ENCODE measurements around the gene DDX4. TPM values are rescaled to one million over a fixed set of nuclear protein-coding genes. Genes with fewer than 3 reads are reported as not detected.

DDX4 gene
- total and polyA plus RNA-seq, 3 experiments from 2014 or later = not detected

GRCh38 chr5:55853818-55854217, 116.0 kb downstream of the DDX4 start:
- POLR2A ChIA-PET = no interaction called here
- no peak for DNase-seq
- H3K4me1 Mint-ChIP-seq = peaks cover 23 to 37% (median 26%) of the 10 kb centered on the region in 3 donors
- Histone ChIP-seq H3K4me1 (ENCODE audit: insufficient read depth, low read length) (peaks cover 21% of the 10 kb centered on the region), H3K36me3 (ENCODE audit: insufficient read depth, low read length) (no peaks in the 10 kb centered on the region), H3K4me3 (ENCODE audit: low read length) (no peak overlapping the region), H3K27me3 (ENCODE audit: insufficient read depth, low read length, poor library complexity, severe bottlenecking) (peaks cover 5% of the 10 kb centered on the region), H3K27ac (ENCODE audit: low read depth, low read length) (no peak overlapping the region), H3K9me3 (ENCODE audit: low read length) (no peaks in the 10 kb centered on the region)
- H3K36me3 Mint-ChIP-seq = no peaks in the 10 kb centered on the region
- H3K27ac Mint-ChIP-seq = no peak overlapping the region
- H3K4me3 Mint-ChIP-seq = no peak overlapping the region
- CTCF ChIA-PET = no interaction called here
- no peaks in the 10 kb centered on the region for H3K9me3 Mint-ChIP-seq
- peaks cover 4 to 39% of the 10 kb centered on the region in 2 donors for H3K27me3 Mint-ChIP-seq

DNA sequence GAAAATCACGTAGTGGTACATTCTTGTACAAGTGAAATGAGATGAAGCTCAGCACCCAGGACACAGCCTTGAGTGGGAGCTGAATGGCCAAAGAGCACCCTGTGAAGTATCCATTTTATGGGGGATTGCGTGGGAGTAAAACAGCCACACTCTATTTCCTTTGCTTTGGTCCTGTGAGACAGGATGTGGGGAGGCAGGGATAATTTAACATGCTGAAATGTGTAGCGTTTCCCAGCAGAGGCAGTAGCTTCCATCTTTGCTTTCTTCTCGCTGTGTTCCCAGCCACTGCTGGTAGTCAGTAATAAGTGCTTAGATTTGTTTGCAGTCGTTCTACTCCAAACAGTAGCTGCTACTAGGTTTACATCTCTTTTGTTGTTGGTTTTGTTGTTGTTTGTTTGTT, 117.6 kb downstream of the DDX4 start:
- peak overlapping the region in 3 of 8 donors; percentile 15 to 64 (median 48) for H3K27ac Mint-ChIP-seq
- Histone ChIP-seq H3K4me3 (ENCODE audit: low read length) (peak overlapping the region; percentile 9), H3K36me3 (ENCODE audit: insufficient read depth, low read length) (no peaks in the 10 kb centered on the region), H3K27me3 (ENCODE audit: insufficient read depth, low read length, poor library complexity, severe bottlenecking) (peaks cover 5% of the 10 kb centered on the region), H3K4me1 (ENCODE audit: insufficient read depth, low read length) (peaks cover 21% of the 10 kb centered on the region), H3K9me3 (ENCODE audit: low read length) (no peaks in the 10 kb centered on the region), H3K27ac (ENCODE audit: low read depth, low read length) (no peak overlapping the region)
- POLR2A ChIA-PET = no interaction called here
- CTCF ChIA-PET = no interaction called here
- no peaks in the 10 kb centered on the region for H3K36me3 Mint-ChIP-seq
- DNase-seq = peak in 1 of 5 donors; percentile 8
- H3K4me1 Mint-ChIP-seq = peaks cover 20 to 28% (median 23%) of the 10 kb centered on the region in 3 donors
- peak overlapping the region in 2 of 7 donors; percentile 14 to 49 for H3K4me3 Mint-ChIP-seq
- no peaks in the 10 kb centered on the region for H3K9me3 Mint-ChIP-seq
- H3K27me3 Mint-ChIP-seq = peaks cover 3 to 32% of the 10 kb centered on the region in 2 donors

GRCh38 chr5:55856516-55857246, 118.8 kb downstream of the DDX4 start:
- Histone ChIP-seq H3K4me3 (ENCODE audit: low read length) (no peak overlapping the region), H3K4me1 (ENCODE audit: insufficient read depth, low read length) (peaks cover 21% of the 10 kb centered on the region), H3K27ac (ENCODE audit: low read depth, low read length) (no peak overlapping the region), H3K27me3 (ENCODE audit: insufficient read depth, low read length, poor library complexity, severe bottlenecking) (no peaks in the 10 kb centered on the region), H3K36me3 (ENCODE audit: insufficient read depth, low read length) (no peaks in the 10 kb centered on the region), H3K9me3 (ENCODE audit: low read length) (no peaks in the 10 kb centered on the region)
- DNase-seq = peak in 3 of 5 donors; percentile 5 to 22 (median 10)
- Mint-ChIP-seq H3K27me3 (peaks cover 3 to 26% of the 10 kb centered on the region in 2 donors), H3K4me1 (peaks cover 20 to 28% (median 23%) of the 10 kb centered on the region in 3 donors), H3K4me3 (peak overlapping the region in 2 of 7 donors; percentile 3 to 10), H3K27ac (peak overlapping the region in 6 of 8 donors; percentile 10 to 84 (median 30)), H3K9me3 (no peaks in the 10 kb centered on the region), H3K36me3 (peaks cover 0 to 3% (median 0%) of the 10 kb centered on the region in 3 donors)
- ChIA-PET POLR2A (no interaction called here), CTCF (no interaction called here)

DNA sequence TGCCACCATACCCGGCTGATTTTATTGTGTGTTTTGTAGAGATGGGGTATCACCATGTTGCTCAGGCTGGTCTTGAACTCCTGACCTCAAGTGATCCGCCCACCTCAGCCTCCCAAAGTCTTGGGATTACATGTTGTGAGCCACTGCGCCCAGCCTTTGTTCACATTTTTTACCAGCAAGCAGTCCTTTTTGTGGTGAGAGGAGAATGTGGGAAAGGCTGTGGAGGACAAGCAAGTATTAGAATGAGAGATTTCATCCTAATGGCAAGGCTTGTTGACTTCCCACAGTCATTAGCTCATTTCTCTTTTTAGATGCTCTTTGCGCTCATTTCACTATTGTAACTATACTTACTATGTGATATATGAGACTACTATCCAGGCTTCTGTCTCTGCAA, 119.4 kb downstream of the DDX4 start:
- no peaks in the 10 kb centered on the region for H3K27me3 ChIP-seq (ENCODE audit: insufficient read depth, low read length, poor library complexity, severe bottlenecking)
- Mint-ChIP-seq H3K27ac (peak overlapping the region in 3 of 8 donors; percentile 15 to 84 (median 70)), H3K4me1 (peaks cover 20 to 28% (median 23%) of the 10 kb centered on the region in 3 donors), H3K36me3 (peaks cover 0 to 4% (median 0%) of the 10 kb centered on the region in 3 donors), H3K9me3 (no peaks in the 10 kb centered on the region), H3K27me3 (peaks cover 3 to 25% of the 10 kb centered on the region in 2 donors), H3K4me3 (no peak overlapping the region)
- ChIA-PET CTCF (no interaction called here), POLR2A (no interaction called here)
- no peak overlapping the region for H3K27ac ChIP-seq (ENCODE audit: low read depth, low read length)
- H3K36me3 ChIP-seq (ENCODE audit: insufficient read depth, low read length) = no peaks in the 10 kb centered on the region
- H3K4me3 ChIP-seq (ENCODE audit: low read length) = no peak overlapping the region
- no peak for DNase-seq
- peaks cover 21% of the 10 kb centered on the region for H3K4me1 ChIP-seq (ENCODE audit: insufficient read depth, low read length)
- no peaks in the 10 kb centered on the region for H3K9me3 ChIP-seq (ENCODE audit: low read length)

- Mint-ChIP-seq H3K27ac (no peak overlapping the region), H3K4me1 (peaks cover 20 to 28% (median 23%) of the 10 kb centered on the region in 3 donors), H3K27me3 (peaks cover 0 to 21% of the 10 kb centered on the region in 2 donors), H3K36me3 (peaks cover 0 to 4% (median 0%) of the 10 kb centered on the region in 3 donors), H3K4me3 (no peak overlapping the region), H3K9me3 (no peaks in the 10 kb centered on the region)
- Histone ChIP-seq H3K27me3 (ENCODE audit: insufficient read depth, low read length, poor library complexity, severe bottlenecking) (no peaks in the 10 kb centered on the region), H3K27ac (ENCODE audit: low read depth, low read length) (no peak overlapping the region), H3K9me3 (ENCODE audit: low read length) (no peaks in the 10 kb centered on the region), H3K4me3 (ENCODE audit: low read length) (no peak overlapping the region), H3K4me1 (ENCODE audit: insufficient read depth, low read length) (peaks cover 21% of the 10 kb centered on the region), H3K36me3 (ENCODE audit: insufficient read depth, low read length) (no peaks in the 10 kb centered on the region)
- no peak for DNase-seq
- CTCF ChIA-PET = no interaction called here
- POLR2A ChIA-PET = no interaction called here
Measured at GRCh38 chr5:55858104-55858503, 120.2 kb downstream of the DDX4 start.

DNA sequence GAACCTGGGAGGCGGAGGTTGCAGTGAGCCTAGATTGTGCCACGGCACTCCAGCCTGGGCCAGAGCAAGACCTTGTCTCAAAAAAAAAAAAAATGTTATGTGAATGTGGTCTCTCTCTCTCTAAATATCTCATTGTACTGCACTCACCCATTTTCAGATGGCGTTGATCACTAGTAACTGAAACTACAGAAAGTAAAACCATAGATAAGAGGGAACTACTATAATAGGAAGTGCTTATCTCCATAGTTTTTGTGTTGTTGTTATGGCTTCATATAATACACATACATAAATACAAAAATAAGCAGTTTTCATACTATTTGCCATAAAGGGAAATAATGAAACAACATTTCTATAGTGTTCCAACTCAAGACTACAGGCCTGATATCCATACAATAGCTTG, 122.4 kb downstream of the DDX4 start:
- H3K27ac ChIP-seq (ENCODE audit: low read depth, low read length) = no peak overlapping the region
- H3K36me3 ChIP-seq (ENCODE audit: insufficient read depth, low read length) = no peaks in the 10 kb centered on the region
- DNase-seq = no peak
- H3K27me3 Mint-ChIP-seq = peaks cover 3 to 10% of the 10 kb centered on the region in 2 donors
- ChIA-PET CTCF (no interaction called here), POLR2A (no interaction called here)
- H3K9me3 Mint-ChIP-seq = no peaks in the 10 kb centered on the region
- H3K27me3 ChIP-seq (ENCODE audit: insufficient read depth, low read length, poor library complexity, severe bottlenecking) = no peaks in the 10 kb centered on the region
- H3K4me1 Mint-ChIP-seq = peaks cover 19 to 26% (median 21%) of the 10 kb centered on the region in 3 donors
- no peak overlapping the region for H3K4me3 Mint-ChIP-seq
- H3K4me3 ChIP-seq (ENCODE audit: low read length) = no peak overlapping the region
- peaks cover 21% of the 10 kb centered on the region for H3K4me1 ChIP-seq (ENCODE audit: insufficient read depth, low read length)
- no peaks in the 10 kb centered on the region for H3K9me3 ChIP-seq (ENCODE audit: low read length)
- H3K27ac Mint-ChIP-seq = no peak overlapping the region
- peaks cover 0 to 4% (median 0%) of the 10 kb centered on the region in 3 donors for H3K36me3 Mint-ChIP-seq

DNA sequence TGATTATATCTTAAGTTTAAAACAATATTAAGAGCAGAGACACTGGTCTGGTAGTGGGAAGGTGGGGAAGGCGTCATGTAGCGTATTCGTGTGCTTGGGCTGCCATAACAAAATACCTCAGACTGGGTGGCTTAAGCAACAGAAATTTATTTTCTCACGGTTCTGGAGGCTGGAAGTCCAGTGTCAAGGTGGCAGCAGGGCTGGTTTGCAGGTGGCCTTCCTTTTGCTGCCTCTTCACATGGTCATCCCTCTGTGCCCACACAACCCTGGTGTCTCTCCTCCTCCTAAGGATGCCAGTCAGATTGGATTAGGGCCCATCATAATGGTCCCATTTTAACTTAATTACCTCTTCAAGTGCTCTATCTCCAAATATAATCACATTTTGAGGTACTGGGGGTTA, 122.8 kb downstream of the DDX4 start:
- POLR2A ChIA-PET = no interaction called here
- Mint-ChIP-seq H3K4me3 (no peak overlapping the region), H3K36me3 (peaks cover 0 to 4% (median 0%) of the 10 kb centered on the region in 3 donors), H3K27me3 (peaks cover 4 to 10% of the 10 kb centered on the region in 2 donors), H3K4me1 (peaks cover 15 to 22% (median 17%) of the 10 kb centered on the region in 3 donors), H3K9me3 (no peaks in the 10 kb centered on the region), H3K27ac (no peak overlapping the region)
- peaks cover 16% of the 10 kb centered on the region for H3K4me1 ChIP-seq (ENCODE audit: insufficient read depth, low read length)
- no peak overlapping the region for H3K27ac ChIP-seq (ENCODE audit: low read depth, low read length)
- no peak for DNase-seq
- CTCF ChIA-PET = no interaction called here
- no peaks in the 10 kb centered on the region for H3K36me3 ChIP-seq (ENCODE audit: insufficient read depth, low read length)
- no peaks in the 10 kb centered on the region for H3K9me3 ChIP-seq (ENCODE audit: low read length)
- no peak overlapping the region for H3K4me3 ChIP-seq (ENCODE audit: low read length)
- no peaks in the 10 kb centered on the region for H3K27me3 ChIP-seq (ENCODE audit: insufficient read depth, low read length, poor library complexity, severe bottlenecking)

DNA sequence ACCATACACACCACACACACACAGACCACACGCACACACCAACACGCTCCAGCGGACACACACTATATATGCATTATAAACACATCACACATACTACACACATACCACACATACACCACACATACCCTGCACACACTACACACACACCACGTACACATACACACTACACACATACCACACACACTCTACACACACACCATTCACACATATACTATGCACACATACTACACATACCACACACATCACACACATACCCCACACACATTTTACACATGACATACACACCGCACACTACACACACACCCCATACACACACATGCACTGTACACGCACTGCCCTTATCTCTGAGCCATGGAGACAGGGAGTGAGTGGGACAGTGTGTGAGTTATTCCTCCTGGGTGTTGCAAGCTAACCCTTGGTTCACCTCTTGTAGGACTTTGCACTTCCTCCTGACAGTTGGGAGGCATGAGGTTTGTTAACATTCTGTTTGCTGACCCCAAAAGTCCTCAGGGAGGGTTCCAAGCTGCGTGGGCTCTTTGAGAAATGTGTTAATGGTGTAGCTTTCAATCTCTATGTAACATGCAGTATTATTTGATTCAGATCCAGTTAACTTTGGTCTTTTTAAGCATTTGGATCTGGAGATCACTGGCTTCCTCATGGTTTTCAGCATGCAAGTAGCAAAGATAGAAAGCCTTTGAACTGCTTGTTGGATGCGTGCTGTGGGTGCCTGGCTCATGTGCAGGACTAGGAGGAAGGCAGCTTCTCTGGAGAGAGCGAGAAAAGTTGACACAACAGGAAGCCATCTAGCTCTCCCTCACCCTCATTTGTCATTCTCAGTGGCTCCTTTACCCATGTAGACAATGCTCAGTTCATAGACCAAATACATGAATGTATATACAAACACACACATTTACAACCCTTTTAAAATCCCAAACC, 127.0 kb downstream of the DDX4 start:
- CTCF ChIA-PET = no interaction called here
- POLR2A ChIA-PET = no interaction called here
- H3K9me3 ChIP-seq (ENCODE audit: low read length) = no peaks in the 10 kb centered on the region
- Mint-ChIP-seq H3K27ac (no peak overlapping the region), H3K9me3 (peaks cover 0 to 1% (median 0%) of the 10 kb centered on the region in 5 donors), H3K27me3 (peaks cover 8% of the 10 kb centered on the region in 2 donors), H3K4me1 (no peaks in the 10 kb centered on the region), H3K36me3 (peaks cover 0 to 4% (median 0%) of the 10 kb centered on the region in 3 donors), H3K4me3 (no peak overlapping the region)
- H3K27ac ChIP-seq (ENCODE audit: low read depth, low read length) = no peak overlapping the region
- no peaks in the 10 kb centered on the region for H3K36me3 ChIP-seq (ENCODE audit: insufficient read depth, low read length)
- no peak overlapping the region for H3K4me3 ChIP-seq (ENCODE audit: low read length)
- H3K27me3 ChIP-seq (ENCODE audit: insufficient read depth, low read length, poor library complexity, severe bottlenecking) = no peaks in the 10 kb centered on the region
- DNase-seq = no peak
- H3K4me1 ChIP-seq (ENCODE audit: insufficient read depth, low read length) = no peaks in the 10 kb centered on the region

Measured in CD8-positive, alpha-beta memory T cell (primary cell).